Measurements from ENCODE around the gene LRRC7. TPM values are rescaled to one million over a fixed set of nuclear protein-coding genes. Genes with fewer than 3 reads are reported as not detected.

LRRC7 gene
- total RNA-seq, 1 donor: 0.09 TPM

GRCh38 chr1:69572921-69573320, 5.2 kb downstream of the LRRC7 start:
- TF ChIP-seq, protein P1, sequence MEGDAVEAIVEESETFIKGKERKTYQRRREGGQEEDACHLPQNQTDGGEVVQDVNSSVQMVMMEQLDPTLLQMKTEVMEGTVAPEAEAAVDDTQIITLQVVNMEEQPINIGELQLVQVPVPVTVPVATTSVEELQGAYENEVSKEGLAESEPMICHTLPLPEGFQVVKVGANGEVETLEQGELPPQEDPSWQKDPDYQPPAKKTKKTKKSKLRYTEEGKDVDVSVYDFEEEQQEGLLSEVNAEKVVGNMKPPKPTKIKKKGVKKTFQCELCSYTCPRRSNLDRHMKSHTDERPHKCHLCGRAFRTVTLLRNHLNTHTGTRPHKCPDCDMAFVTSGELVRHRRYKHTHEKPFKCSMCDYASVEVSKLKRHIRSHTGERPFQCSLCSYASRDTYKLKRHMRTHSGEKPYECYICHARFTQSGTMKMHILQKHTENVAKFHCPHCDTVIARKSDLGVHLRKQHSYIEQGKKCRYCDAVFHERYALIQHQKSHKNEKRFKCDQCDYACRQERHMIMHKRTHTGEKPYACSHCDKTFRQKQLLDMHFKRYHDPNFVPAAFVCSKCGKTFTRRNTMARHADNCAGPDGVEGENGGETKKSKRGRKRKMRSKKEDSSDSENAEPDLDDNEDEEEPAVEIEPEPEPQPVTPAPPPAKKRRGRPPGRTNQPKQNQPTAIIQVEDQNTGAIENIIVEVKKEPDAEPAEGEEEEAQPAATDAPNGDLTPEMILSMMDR (IDR thresholded peaks at IDR 0.05; ENCODE audit: insufficient read depth, low read length): no peak
- H3K4me3 ChIP-seq (ENCODE audit: low read depth, low read length): no peak overlapping the region
- DNase-seq (ENCODE audit: low read depth): no peak

DNA sequence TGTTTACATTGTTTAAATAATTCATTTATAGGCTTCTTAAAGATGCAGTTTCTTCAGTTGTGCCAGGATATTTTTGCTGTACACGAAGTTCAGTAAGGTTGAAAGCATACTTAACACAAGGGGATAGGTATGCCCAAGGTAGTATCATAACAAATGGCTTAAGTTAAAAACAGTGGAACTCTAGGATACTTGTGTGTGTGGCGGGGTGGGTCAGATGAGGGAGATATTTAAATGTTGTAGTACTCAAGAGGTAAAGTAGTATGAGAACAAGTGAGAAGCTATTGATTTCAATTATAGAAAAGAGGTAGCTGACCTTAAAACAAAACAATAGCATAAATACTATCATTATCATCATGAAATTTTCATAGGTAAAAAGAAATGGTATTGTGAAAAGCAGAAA, 6.2 kb downstream of the LRRC7 start:
- TF ChIP-seq, protein P1 (IDR thresholded peaks at IDR 0.05; ENCODE audit: insufficient read depth, low read length): no peak
- no peak overlapping the region for H3K4me3 ChIP-seq (ENCODE audit: low read depth, low read length)
- no peak for DNase-seq (ENCODE audit: low read depth)

DNA sequence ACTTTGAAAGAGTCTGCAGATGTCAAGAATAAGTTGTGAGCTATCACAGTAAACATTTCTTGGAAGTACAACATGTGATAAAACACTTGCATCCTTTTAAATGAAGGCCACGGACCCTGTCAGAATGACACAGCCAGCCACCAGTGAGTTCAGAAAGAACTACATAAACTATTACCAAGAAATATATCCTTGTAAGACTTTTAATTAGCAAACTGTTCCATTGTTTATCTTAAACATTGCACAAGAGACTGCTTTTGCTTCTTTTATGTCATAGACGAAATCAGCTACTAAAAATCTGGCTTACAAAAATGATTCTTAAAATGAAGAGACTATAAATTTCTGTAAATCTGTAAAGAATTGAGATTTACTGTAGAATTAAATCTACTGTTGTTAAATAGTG, 17.9 kb downstream of the LRRC7 start:
- no peak for DNase-seq (ENCODE audit: low read depth)
- TF ChIP-seq, protein P1 (IDR thresholded peaks at IDR 0.05; ENCODE audit: insufficient read depth, low read length): no peak
- H3K4me3 ChIP-seq (ENCODE audit: low read depth, low read length): no peak overlapping the region

DNA sequence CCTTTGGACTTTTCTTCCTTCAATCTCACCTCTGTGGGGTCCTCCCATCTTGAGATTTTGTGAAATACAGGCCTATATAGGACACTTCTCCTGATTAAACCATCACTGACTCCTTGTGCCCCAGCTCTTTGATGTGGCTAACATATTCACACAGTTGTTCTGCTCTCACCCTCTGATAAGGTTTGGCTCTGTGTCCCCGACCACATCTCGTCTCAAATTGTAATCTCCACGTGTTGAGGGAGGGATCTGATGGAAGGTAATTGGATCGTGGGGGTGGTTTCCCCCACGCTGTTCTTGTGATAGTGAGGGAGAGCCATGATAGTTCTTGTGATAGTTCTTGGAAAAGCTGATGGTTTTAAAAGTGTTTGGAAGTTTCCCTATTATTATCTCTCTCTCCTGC, 19.7 kb downstream of the LRRC7 start:
- no peak for DNase-seq (ENCODE audit: low read depth)
- no peak overlapping the region for H3K4me3 ChIP-seq (ENCODE audit: low read depth, low read length)
- TF ChIP-seq, protein P1 (IDR thresholded peaks at IDR 0.05; ENCODE audit: insufficient read depth, low read length): no peak

DNA sequence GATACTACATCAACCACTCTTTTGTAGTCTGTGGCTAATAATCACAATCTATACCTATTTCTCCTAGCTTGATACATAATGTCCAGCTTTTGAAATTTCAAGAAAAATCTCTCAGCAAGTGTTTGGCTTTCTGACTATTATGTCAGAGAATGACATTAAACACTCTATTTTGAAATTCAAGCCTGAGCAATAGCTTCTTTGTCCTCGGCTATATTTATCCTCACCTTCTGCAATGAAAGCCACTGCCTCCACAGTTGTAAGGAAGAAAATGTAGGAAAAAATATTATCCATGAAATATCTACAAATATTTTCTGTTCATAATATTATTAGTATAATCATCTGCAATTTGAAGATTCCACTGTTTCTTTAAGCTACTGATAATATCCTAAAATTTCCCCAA, 22.1 kb downstream of the LRRC7 start:
- no peak for DNase-seq (ENCODE audit: low read depth)
- TF ChIP-seq, protein P1 (IDR thresholded peaks at IDR 0.05; ENCODE audit: insufficient read depth, low read length): no peak
- H3K4me3 ChIP-seq (ENCODE audit: low read depth, low read length): no peak overlapping the region

DNA sequence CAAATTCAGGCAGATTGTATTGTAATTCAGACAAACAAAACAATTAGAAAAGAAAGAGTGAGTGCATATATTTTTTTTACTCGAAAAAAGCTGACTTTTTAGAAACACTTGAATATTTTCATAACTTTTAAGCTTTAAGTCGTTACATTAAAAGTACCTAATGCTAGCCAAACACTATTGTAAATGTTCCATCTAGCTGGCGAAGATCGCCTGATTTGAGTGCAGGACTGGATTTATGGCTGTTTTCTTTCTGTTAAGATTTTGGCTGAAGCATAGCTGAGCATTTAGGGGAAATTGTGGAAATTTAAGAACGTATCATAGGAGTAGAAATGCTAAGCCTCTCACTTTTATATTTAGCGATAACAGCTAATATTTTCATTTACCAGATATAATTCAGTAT, 24.6 kb downstream of the LRRC7 start:
- TF ChIP-seq, protein P1 (IDR thresholded peaks at IDR 0.05; ENCODE audit: insufficient read depth, low read length): no peak

GRCh38 chr1:69595486-69595885, 27.8 kb downstream of the LRRC7 start:
- DNase-seq (ENCODE audit: low read depth): no peak
- TF ChIP-seq, protein P1 (IDR thresholded peaks at IDR 0.05; ENCODE audit: insufficient read depth, low read length): no peak
- H3K4me3 ChIP-seq (ENCODE audit: low read depth, low read length): no peak overlapping the region

More for the DNA sequence above, 24.6 kb downstream of the LRRC7 start:
- H3K4me3 ChIP-seq (ENCODE audit: low read depth, low read length): no peak overlapping the region
- DNase-seq (ENCODE audit: low read depth): no peak

Measured in fibroblast of the aortic adventitia (primary cell).